Panc1 (cell line): ENCODE data around the gene TENM3.

Experiments
- POLR2AphosphoS5 ChIP-seq: IDR thresholded peaks from 2 replicates; pipeline ENCODE4 v1.6.1; 2012; ENCODE audit warnings: mild to moderate bottlenecking, low read depth, low read length, moderate library complexity
- SIN3A ChIP-seq: IDR thresholded peaks from 2 replicates; pipeline ENCODE4 v1.6.1; 2012; ENCODE audit warnings: low read depth, mild to moderate bottlenecking, low read length, moderate library complexity, borderline replicate concordance; ENCODE audit not compliant: insufficient read depth
- TCF7L2 ChIP-seq: IDR thresholded peaks from 2 replicates; pipeline ENCODE4 v1.6.1; 2011; ENCODE audit warnings: mild to moderate bottlenecking, low read depth, low read length, inconsistent platforms
- TF ChIP-seq, protein P1 (sequence below): fragments of 450-650 bp; IDR thresholded peaks from 2 replicates; pipeline ENCODE4 v1.5.1; 2017; ENCODE audit warnings: mild to moderate bottlenecking
- TF ChIP-seq, protein P2 (sequence below), 2 experiments: IDR thresholded peaks; 2 replicates each; pipeline ENCODE4 v1.6.1; 2011 to 2012; ENCODE audit warnings: low read depth in 2 of 2, control low read depth in 1 of 2, low read length in 1 of 2, mild to moderate bottlenecking in 1 of 2, moderate library complexity in 1 of 2; ENCODE audit not compliant: insufficient read depth in 1 of 2

DNA sequence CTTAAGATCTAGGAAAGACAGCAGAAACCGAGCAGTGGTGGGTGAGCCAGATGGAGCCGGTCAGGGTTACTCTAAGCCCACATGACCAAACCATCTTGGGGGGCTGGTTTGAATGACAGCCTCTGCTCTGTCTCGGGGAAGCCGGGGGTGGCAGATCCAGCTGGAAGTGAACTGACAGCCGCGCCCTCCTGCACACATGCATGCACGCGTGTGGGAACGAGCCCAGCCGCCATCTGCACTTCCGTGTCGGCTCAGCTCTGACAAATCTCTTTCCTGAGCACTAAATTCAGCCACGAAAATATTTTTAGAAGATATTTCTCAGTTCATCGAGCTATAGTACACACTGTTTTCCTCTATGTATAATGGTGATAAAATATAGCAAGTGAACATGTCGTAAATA, 558.4 kb downstream of the TENM3 start:
- TF ChIP-seq, protein P1, sequence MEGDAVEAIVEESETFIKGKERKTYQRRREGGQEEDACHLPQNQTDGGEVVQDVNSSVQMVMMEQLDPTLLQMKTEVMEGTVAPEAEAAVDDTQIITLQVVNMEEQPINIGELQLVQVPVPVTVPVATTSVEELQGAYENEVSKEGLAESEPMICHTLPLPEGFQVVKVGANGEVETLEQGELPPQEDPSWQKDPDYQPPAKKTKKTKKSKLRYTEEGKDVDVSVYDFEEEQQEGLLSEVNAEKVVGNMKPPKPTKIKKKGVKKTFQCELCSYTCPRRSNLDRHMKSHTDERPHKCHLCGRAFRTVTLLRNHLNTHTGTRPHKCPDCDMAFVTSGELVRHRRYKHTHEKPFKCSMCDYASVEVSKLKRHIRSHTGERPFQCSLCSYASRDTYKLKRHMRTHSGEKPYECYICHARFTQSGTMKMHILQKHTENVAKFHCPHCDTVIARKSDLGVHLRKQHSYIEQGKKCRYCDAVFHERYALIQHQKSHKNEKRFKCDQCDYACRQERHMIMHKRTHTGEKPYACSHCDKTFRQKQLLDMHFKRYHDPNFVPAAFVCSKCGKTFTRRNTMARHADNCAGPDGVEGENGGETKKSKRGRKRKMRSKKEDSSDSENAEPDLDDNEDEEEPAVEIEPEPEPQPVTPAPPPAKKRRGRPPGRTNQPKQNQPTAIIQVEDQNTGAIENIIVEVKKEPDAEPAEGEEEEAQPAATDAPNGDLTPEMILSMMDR, result no peak
- TF ChIP-seq POLR2AphosphoS5 (no peak), TCF7L2 (no peak), SIN3A (no peak)
- TF ChIP-seq, protein P2, sequence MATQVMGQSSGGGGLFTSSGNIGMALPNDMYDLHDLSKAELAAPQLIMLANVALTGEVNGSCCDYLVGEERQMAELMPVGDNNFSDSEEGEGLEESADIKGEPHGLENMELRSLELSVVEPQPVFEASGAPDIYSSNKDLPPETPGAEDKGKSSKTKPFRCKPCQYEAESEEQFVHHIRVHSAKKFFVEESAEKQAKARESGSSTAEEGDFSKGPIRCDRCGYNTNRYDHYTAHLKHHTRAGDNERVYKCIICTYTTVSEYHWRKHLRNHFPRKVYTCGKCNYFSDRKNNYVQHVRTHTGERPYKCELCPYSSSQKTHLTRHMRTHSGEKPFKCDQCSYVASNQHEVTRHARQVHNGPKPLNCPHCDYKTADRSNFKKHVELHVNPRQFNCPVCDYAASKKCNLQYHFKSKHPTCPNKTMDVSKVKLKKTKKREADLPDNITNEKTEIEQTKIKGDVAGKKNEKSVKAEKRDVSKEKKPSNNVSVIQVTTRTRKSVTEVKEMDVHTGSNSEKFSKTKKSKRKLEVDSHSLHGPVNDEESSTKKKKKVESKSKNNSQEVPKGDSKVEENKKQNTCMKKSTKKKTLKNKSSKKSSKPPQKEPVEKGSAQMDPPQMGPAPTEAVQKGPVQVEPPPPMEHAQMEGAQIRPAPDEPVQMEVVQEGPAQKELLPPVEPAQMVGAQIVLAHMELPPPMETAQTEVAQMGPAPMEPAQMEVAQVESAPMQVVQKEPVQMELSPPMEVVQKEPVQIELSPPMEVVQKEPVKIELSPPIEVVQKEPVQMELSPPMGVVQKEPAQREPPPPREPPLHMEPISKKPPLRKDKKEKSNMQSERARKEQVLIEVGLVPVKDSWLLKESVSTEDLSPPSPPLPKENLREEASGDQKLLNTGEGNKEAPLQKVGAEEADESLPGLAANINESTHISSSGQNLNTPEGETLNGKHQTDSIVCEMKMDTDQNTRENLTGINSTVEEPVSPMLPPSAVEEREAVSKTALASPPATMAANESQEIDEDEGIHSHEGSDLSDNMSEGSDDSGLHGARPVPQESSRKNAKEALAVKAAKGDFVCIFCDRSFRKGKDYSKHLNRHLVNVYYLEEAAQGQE (IDR thresholded peaks at IDR 0.05; ENCODE audit: insufficient read depth in 1 of 2, low read depth in 2 of 2, low read length in 1 of 2), result no peak
